ENCODE data around the gene DAG1. TPM values are rescaled to one million over a fixed set of nuclear protein-coding genes. Genes with fewer than 3 reads are reported as not detected.

DAG1 gene
- polyA plus RNA-seq, 1 experiment: 144 TPM

DNA sequence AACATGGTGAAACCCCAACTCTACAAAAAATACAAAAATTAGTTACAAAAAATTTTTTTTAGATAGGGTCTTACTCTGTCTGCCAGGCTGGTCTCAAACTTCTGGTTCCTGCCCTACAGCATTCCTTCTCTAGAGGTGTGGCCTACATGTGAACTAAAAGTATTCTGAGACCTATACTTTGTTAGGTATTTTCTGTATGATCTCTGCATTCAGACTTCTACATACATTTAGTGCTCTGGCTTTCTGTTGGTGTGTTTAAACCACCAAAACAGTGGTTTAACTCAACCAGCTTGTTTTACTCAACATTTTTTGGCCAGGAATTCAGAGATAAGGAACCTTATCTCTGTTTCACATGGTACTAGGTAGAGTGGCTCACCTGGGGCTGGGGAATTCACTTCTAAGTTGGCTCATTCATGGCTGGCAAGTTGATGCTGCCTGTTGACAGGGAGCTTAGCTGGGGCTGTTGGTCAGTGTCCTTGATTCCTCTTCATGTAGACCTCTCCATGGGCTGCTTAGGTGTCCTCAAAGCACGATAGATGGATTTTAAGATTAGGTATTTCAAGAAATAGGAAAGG is 42.8 kb downstream of the DAG1 start:
- no peaks in the 10 kb centered on the region for H3K27me3 ChIP-seq (ENCODE audit: control insufficient read depth, insufficient read depth, low read length)
- no peak for DNase-seq (ENCODE audit: low read depth)
- ChIA-PET POLR2A (no interaction called here), CTCF (interaction anchor here (0.8 to 1.2 kb wide), 2 partner anchors 23 to 26 kb away, joined by 3 to 4 read pairs; no protein-coding TSS in a partner anchor)
- TF ChIP-seq, protein P1, sequence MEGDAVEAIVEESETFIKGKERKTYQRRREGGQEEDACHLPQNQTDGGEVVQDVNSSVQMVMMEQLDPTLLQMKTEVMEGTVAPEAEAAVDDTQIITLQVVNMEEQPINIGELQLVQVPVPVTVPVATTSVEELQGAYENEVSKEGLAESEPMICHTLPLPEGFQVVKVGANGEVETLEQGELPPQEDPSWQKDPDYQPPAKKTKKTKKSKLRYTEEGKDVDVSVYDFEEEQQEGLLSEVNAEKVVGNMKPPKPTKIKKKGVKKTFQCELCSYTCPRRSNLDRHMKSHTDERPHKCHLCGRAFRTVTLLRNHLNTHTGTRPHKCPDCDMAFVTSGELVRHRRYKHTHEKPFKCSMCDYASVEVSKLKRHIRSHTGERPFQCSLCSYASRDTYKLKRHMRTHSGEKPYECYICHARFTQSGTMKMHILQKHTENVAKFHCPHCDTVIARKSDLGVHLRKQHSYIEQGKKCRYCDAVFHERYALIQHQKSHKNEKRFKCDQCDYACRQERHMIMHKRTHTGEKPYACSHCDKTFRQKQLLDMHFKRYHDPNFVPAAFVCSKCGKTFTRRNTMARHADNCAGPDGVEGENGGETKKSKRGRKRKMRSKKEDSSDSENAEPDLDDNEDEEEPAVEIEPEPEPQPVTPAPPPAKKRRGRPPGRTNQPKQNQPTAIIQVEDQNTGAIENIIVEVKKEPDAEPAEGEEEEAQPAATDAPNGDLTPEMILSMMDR (IDR thresholded peaks at IDR 0.05; ENCODE audit: insufficient read depth, low read depth, low read length): no peak
- H3K36me3 ChIP-seq (ENCODE audit: control insufficient read depth, insufficient read depth, low read length): peaks cover 6% of the 10 kb centered on the region
- H3K4me3 ChIP-seq (ENCODE audit: low read depth, low read length): no peak overlapping the region

DNA sequence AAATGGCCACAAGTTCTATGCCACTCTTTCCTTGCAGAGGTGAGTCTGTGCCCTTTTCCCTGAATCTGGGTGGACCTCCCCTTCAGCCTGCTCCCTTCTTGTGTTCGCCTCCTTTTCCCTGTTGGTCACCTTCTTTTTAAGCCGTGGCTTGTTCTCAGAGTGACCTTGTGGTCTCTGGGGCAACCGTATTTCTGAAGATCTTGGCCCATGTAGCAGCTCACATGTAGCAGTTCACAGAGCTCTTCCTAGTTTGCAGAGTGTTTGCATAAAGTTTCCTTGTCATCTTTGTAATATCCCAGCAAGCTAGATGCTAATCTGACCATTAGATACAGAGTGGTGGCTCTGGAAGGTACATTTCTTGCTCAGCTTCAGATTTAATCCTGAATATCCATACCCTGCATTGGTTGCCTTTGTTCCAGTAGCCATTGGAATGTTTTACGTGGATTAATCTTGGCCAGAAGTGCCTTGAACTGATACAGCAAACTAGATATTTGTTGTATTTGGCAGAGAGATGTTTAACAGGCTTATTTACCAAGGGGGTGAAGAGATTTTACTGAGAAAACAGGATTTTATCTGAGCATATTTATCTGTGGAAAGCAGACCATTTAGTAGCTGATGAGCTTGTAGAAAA is 43.5 kb downstream of the DAG1 start:
- no peak for DNase-seq (ENCODE audit: low read depth)
- POLR2A ChIA-PET: no interaction called here

DNA sequence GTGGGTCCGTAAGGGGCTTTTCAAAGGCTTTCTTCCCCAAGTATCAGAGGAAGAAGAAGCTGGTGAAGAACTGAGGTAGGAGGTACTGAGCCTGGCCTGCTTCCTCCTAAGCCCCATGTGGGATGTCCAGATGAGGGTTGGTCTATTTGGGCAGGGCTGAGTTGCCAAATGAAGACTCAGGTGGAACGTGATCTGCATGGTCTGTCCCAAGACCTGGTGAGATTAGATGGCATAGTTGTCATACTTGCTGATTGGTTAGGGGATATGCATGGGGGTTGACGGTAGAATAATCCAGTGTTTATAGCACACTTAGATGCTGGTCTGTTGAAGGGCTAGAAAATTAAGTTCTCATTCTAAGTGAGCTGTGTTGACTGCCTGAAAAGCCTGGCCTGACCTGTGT is 47.9 kb downstream of the DAG1 start:
- Histone ChIP-seq H3K27me3 (ENCODE audit: control insufficient read depth, insufficient read depth, low read length) (no peaks in the 10 kb centered on the region), H3K36me3 (ENCODE audit: control insufficient read depth, insufficient read depth, low read length) (peaks cover 4% of the 10 kb centered on the region), H3K4me3 (ENCODE audit: low read depth, low read length) (no peak overlapping the region)
- ChIA-PET POLR2A (no interaction called here), CTCF (interaction anchor here (1.1 to 2.5 kb wide), 2 partner anchors 21 to 151 kb away, joined by 3 to 7 read pairs; no protein-coding TSS in a partner anchor)
- no peak for DNase-seq (ENCODE audit: low read depth)
- TF ChIP-seq, protein P1 (IDR thresholded peaks at IDR 0.05; ENCODE audit: insufficient read depth, low read depth, low read length): no peak

More for the DNA sequence above, 43.5 kb downstream of the DAG1 start:
- CTCF ChIA-PET: interaction anchor here (0.8 to 1.2 kb wide), 2 partner anchors 22 to 26 kb away, joined by 3 to 4 read pairs; no protein-coding TSS in a partner anchor
- no peak overlapping the region for H3K4me3 ChIP-seq (ENCODE audit: low read depth, low read length)
- H3K36me3 ChIP-seq (ENCODE audit: control insufficient read depth, insufficient read depth, low read length): peaks cover 6% of the 10 kb centered on the region
- no peaks in the 10 kb centered on the region for H3K27me3 ChIP-seq (ENCODE audit: control insufficient read depth, insufficient read depth, low read length)
- TF ChIP-seq, protein P1 (IDR thresholded peaks at IDR 0.05; ENCODE audit: insufficient read depth, low read depth, low read length): no peak

DNA sequence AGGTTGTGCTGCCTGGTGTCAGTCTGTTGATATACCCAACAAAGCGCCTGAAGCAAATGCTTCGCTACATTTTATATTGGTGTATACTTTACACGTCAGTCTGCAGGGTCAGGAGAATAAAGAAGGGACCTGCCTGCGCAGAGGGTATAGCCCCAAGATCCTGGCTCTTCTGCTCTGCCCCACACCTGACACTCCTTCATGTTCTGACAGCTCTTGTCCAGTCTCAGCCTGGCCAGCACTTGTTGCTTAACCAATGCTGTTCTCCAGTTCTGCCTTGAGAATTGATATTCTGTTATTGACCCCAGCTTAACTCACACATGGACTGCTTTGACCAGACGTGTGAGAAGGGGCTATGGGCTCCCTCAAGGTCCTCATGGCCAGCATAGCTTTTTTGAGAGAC is 48.4 kb downstream of the DAG1 start:
- no peak for DNase-seq (ENCODE audit: low read depth)
- POLR2A ChIA-PET: no interaction called here
- H3K36me3 ChIP-seq (ENCODE audit: control insufficient read depth, insufficient read depth, low read length): peaks cover 4% of the 10 kb centered on the region

DNA sequence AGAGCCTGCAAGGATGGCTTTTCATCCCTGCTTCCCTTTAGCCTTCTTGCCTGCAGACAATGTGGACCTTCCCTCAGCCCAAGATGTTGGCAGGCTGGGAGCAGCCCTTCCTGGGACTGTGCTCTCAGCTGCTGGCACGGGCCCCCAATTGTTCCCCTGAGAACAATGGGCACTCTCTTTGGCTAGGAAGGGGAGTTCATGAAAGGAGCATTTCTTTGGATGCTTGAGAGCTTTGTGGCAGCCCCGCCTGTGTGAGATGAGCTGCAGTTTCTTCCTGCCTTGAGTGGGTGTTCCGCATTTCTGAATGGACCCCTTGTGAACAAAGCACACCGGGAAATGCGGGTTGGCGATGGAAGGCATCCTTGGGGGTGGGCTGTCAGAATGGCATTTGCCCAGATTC is 49.2 kb downstream of the DAG1 start:
- POLR2A ChIA-PET: no interaction called here
- Histone ChIP-seq H3K4me3 (ENCODE audit: low read depth, low read length) (no peak overlapping the region), H3K27me3 (ENCODE audit: control insufficient read depth, insufficient read depth, low read length) (no peaks in the 10 kb centered on the region), H3K36me3 (ENCODE audit: control insufficient read depth, insufficient read depth, low read length) (peaks cover 4% of the 10 kb centered on the region)
- TF ChIP-seq, protein P1 (IDR thresholded peaks at IDR 0.05; ENCODE audit: insufficient read depth, low read depth, low read length): no peak
- no peak for DNase-seq (ENCODE audit: low read depth)
- CTCF ChIA-PET: interaction anchor here (0.7 to 2.2 kb wide), 3 partner anchors 20 to 150 kb away, joined by 3 to 9 read pairs (median 3); no protein-coding TSS in a partner anchor

More for the DNA sequence above, 48.4 kb downstream of the DAG1 start:
- TF ChIP-seq, protein P1 (IDR thresholded peaks at IDR 0.05; ENCODE audit: insufficient read depth, low read depth, low read length): no peak
- Histone ChIP-seq H3K4me3 (ENCODE audit: low read depth, low read length) (no peak overlapping the region), H3K27me3 (ENCODE audit: control insufficient read depth, insufficient read depth, low read length) (no peaks in the 10 kb centered on the region)
- CTCF ChIA-PET: interaction anchor here (0.7 to 1.1 kb wide), 2 partner anchors 127 to 151 kb away, joined by 3 read pairs; no protein-coding TSS in a partner anchor
